Ovary (tissue), 3 donors: ENCODE measurements around the gene P2RX1.

Experiments used
- CTCF ChIP-seq, 3 donors: fragments of 450-650 bp in 2 of 3; fragments of 200-600 bp in 1 of 3; IDR thresholded peaks; one replicate each; pipeline versions ENCODE4 v1.5.1 to v1.8.0; 2016 to 2022; ENCODE audit warnings: antibody characterized with exemption in 3 of 3, mild to moderate bottlenecking in 1 of 3
- EP300 ChIP-seq: sonication (generic); formaldehyde crosslinking; IDR thresholded peaks from one replicate; pipeline ENCODE4 v1.6.1; 2017; ENCODE audit warnings: antibody characterized with exemption
- POLR2A ChIP-seq: fragments of 450-650 bp; IDR thresholded peaks from one replicate; pipeline ENCODE4 v1.6.1; 2017; ENCODE audit warnings: antibody characterized with exemption, mild to moderate bottlenecking, moderate library complexity
- donor health status: DM: no; HTN: no; CAD: no.

- TF ChIP-seq EP300 (no peak), CTCF (IDR thresholded peaks at IDR 0.05) (no peak), POLR2A (no peak)
These were observed 2.0 kb downstream of the P2RX1 start for GRCh38 chr17:3914312-3914670.
